ENCODE data around the gene COL6A3. TPM values are rescaled to one million over a fixed set of nuclear protein-coding genes. Genes with fewer than 3 reads are reported as not detected.

The COL6A3 gene
- total and polyA plus RNA-seq, 9 of the 15 experiments (the other 6 are each of a cell fraction or from before 2014, with no cell fraction given), result 0.07 to 4.1 (median 1.5) TPM

- Histone ChIP-seq H3K27ac (ENCODE audit: extremely low read depth, low read depth, low read length) (no peak overlapping the region), H4K20me1 (replicated peaks; ENCODE audit: control insufficient read depth, insufficient read depth, low read length) (no peaks in the 10 kb centered on the region), H3K4me2 (ENCODE audit: insufficient read depth, low read length) (no peak overlapping the region), H3K79me2 (ENCODE audit: control insufficient read depth, insufficient read depth, low read length) (no peaks in the 10 kb centered on the region), H3K27me3 (ENCODE audit: control insufficient read depth in 2 of 2, insufficient read depth in 2 of 2, low read length in 2 of 2) (peaks cover 0 to 4% of the 10 kb centered on the region in 2 experiments; a peak in 1 of 5 replicates), H3K36me3 (ENCODE audit: control insufficient read depth, insufficient read depth, low read length) (no peaks in the 10 kb centered on the region), H3K9me3 (replicated peaks; ENCODE audit: control insufficient read depth, insufficient read depth, low read depth, low read length) (no peaks in the 10 kb centered on the region), H3K9ac (ENCODE audit: insufficient read depth in 1 of 2, low read depth in 2 of 2, low read length in 2 of 2) (no peak overlapping the region), H3K4me3 (no peak overlapping the region), H3K9me1 (ENCODE audit: control insufficient read depth, insufficient read depth, low read length) (no peaks in the 10 kb centered on the region), H3K4me1 (replicated peaks in 1 of 2; ENCODE audit: control insufficient read depth in 2 of 2, insufficient read depth in 2 of 2, low read length in 2 of 2) (no peaks in the 10 kb centered on the region), H2AFZ (ENCODE audit: low read depth, low read length) (no peak overlapping the region)
- ChIA-PET POLR2A (no interaction called here), CTCF (ENCODE audit: low intra/inter-chr PET ratio) (no interaction called here)
- in situ Hi-C loops (cut with MboI), result no loop called here
- no TSS peak for BruUV-seq (replicated peaks)
- WGBS (ENCODE audit: insufficient coverage, low coverage, missing lambda C conversion rate), result no CpG with 5 or more reads among the region's 1 CpG
- ATAC-seq (no peak), DNase-seq (ENCODE audit: extremely low read depth in 1 of 4, low spot score in 3 of 4) (no peak), FAIRE-seq (no peak)
- TF ChIP-seq EHMT2 (IDR thresholded peaks at IDR 0.05) (no peak), ZEB2 (IDR thresholded peaks at IDR 0.05) (no peak), FOS (IDR thresholded peaks at IDR 0.05; ENCODE audit: extremely low read depth, insufficient read length) (no peak), CSDE1 (IDR thresholded peaks at IDR 0.05) (no peak), JUND (IDR thresholded peaks at IDR 0.05; ENCODE audit: borderline replicate concordance, low read depth, low read length) (no peak), JUND (tag; IDR thresholded peaks at IDR 0.05; ENCODE audit: borderline replicate concordance, low read depth, low read length) (no peak), CHD4 (IDR thresholded peaks at IDR 0.05; ENCODE audit: insufficient read depth, insufficient replicate concordance, low read depth, low read length, poor library complexity, severe bottlenecking) (no peak), ZNF75A (CRISPR knock-in tag; IDR thresholded peaks at IDR 0.05) (no peak), HNRNPK (IDR thresholded peaks at IDR 0.05; ENCODE audit: low read depth, low read length, poor library complexity, severe bottlenecking) (no peak), HDAC1 (IDR thresholded peaks at IDR 0.05) (no peak), ETV6 (IDR thresholded peaks at IDR 0.05; ENCODE audit: borderline replicate concordance in 1 of 2, low read depth in 2 of 2, low read length in 1 of 2) (no peak), ETV6 (CRISPR knock-in tag; IDR thresholded peaks at IDR 0.05; ENCODE audit: borderline replicate concordance) (no peak), ARID1B (IDR thresholded peaks at IDR 0.05) (no peak)
- intact Hi-C loops (cut with micrococcal nuclease), result no loop called here
These were observed 80.2 kb downstream of the COL6A3 start for GRCh38 chr2:237333748-237334147.

Data from K562 (cell line).